Mammary epithelial cell (primary cell): Measurements from ENCODE around the gene GPRC5D.

ENCODE experiments used
- CTCF ChIP-seq, 2 donors: IDR thresholded peaks in 1 of 2; conservative IDR thresholded peaks in 1 of 2; 2 replicates each; pipeline ENCODE4 v1.5.1; 2011 to 2012; ENCODE audit warnings: inconsistent platforms in 2 of 2, low read length in 2 of 2, mild to moderate bottlenecking in 2 of 2, control low read depth in 1 of 2, low read depth in 1 of 2; ENCODE audit not compliant: insufficient read depth in 1 of 2; ENCODE audit errors: extremely low read depth in 1 of 2
- EZH2 ChIP-seq: IDR thresholded peaks from 2 replicates; pipeline ENCODE4 v1.6.1; 2012; ENCODE audit warnings: low read length, inconsistent platforms, borderline replicate concordance

GRCh38 chr12:12891881-12892355 lies 60.1 kb downstream of the GPRC5D start:
- TF ChIP-seq CTCF (conservative IDR thresholded peaks at IDR 0.05 in 1 of 2, IDR thresholded peaks at IDR 0.05 in 1 of 2; ENCODE audit: extremely low read depth in 1 of 2, insufficient read depth in 1 of 2, low read depth in 1 of 2, low read length in 2 of 2) = no peak
- no peak for TF ChIP-seq EZH2
